GM18526 (cell line): Measurements from ENCODE around the gene INHA.

Source experiments
- POLR2A ChIP-seq: IDR thresholded peaks from 3 replicates; pipeline ENCODE4 v1.6.1; 2011; ENCODE audit not compliant: insufficient read length; ENCODE audit errors: extremely low read depth

Gene INHA

DNA sequence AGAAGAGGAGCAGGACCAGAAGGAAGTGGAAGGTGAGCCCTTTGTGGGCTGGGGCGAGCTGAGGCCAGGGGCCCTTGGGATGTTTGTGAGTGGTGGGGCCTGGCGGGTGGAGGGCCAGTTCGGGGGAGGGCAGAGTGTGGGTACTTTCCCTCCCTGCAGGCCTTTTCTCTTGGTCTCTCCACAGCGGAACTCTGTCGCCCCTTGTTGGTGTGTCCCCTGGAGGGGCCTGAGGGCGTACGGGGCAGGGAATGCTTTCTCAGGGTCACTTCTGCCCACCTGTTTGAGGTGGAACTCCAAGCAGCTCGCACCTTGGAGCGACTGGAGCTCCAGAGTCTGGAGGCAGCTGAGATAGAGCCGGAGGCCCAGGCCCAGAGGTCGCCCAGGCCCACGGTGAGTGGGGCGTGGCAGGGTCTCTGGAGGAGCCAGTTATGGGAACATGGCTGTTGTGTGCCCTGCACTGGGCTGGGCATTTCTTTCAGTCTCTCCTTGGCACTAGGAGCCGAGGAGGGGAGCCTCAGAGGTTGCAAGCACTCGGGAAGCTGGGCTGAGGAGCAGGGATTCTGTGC, 36.4 kb downstream of the INHA start:
- TF ChIP-seq POLR2A = no peak

DNA sequence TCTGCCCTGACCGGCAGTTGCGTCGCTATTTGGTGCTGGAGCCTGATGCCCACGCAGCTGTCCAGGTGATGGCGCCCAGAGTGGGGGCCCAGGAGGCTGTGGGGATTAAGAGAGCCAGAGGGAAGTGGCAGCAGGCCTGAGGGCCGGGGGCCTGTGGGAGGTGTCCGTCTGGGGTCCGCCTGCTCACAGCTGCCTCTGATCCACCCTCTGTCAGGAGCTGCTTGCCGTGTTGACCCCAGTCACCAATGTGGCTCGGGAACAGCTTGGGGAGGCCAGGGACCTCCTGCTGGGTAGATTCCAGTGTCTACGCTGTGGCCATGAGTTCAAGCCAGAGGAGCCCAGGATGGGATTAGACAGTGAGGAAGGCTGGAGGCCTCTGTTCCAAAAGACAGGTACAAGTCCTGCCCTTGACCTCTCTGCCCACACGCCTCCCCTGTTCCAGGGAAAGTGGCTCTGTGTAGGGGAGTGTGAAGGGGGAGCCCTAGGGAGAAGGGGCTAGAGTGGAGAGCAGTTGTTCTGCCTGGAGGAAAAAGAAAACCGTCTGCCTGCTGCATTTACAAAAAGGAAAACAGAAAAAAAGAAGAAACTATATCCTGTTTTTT, 37.1 kb downstream of the INHA start:
- no peak for TF ChIP-seq POLR2A

GRCh38 chr2:219611306-219611705, 39.2 kb downstream of the INHA start:
- no peak for TF ChIP-seq POLR2A

DNA sequence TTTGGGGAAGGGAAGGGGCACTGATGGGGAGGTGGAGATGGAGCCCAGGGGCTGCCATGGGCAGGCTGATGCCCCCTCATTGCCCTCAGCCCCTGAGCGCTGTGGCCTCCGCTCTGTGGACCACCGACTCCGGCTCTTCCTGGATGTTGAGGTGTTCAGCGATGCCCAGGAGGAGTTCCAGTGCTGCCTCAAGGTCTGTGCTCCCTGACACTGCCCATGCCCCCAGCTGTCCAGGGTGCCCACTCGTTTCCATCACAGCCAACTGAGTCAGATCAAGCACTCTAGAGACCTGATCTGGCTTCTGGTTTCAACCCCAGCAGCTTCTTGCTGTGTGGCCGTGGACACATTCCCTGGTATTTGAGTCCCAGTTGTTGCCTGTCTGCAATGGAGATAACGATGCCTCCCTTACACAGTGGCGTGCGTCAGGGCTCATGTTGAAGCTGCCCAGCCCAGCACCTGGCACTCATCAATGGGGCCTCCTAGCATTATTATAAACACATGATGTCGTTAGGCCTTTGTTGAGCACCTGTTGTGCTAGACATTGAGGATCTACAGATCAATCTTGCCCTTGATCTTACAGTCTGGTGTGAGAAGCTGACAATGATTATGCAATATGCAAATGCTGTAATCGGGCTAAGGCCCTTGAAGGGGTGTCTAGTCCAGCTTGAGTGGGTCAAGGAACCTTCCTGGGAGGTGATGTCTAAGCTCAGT, 39.9 kb downstream of the INHA start:
- no peak for TF ChIP-seq POLR2A

DNA sequence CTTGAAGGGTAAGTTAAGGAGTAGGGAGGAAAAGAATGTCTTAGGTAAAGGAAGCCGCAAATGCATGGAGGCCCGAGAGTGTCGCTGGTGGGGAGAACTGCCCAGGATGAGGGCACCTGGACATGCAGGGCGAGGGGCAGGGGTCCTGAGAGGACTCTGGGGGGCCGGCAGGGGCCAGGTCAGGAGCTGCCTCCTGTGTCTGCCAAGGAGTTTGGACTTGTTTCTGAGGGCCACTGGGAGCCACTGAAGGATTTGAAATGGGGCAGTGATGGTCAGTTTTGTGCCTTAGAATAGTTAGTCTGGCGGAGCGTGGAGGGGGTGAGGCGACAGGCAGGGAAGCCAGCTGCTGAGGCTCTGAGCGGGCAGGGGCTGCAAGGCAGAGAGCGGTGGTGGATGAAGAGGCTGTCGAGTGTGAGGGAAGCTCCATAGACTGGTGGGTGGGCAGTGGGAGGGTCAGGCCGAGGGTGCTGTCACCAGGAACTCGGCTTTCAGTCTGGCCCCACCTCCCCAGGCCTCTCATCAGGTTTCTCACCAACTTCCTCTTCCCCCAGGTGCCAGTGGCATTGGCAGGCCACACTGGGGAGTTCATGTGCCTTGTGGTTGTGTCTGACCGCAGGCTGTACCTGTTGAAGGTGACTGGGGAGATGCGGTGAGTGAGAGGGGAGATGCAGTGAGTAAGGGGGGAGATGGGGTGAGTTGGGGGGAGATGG, 40.6 kb downstream of the INHA start:
- TF ChIP-seq POLR2A = no peak

GRCh38 chr2:219613461-219614070, 41.5 kb downstream of the INHA start:
- TF ChIP-seq POLR2A = no peak

DNA sequence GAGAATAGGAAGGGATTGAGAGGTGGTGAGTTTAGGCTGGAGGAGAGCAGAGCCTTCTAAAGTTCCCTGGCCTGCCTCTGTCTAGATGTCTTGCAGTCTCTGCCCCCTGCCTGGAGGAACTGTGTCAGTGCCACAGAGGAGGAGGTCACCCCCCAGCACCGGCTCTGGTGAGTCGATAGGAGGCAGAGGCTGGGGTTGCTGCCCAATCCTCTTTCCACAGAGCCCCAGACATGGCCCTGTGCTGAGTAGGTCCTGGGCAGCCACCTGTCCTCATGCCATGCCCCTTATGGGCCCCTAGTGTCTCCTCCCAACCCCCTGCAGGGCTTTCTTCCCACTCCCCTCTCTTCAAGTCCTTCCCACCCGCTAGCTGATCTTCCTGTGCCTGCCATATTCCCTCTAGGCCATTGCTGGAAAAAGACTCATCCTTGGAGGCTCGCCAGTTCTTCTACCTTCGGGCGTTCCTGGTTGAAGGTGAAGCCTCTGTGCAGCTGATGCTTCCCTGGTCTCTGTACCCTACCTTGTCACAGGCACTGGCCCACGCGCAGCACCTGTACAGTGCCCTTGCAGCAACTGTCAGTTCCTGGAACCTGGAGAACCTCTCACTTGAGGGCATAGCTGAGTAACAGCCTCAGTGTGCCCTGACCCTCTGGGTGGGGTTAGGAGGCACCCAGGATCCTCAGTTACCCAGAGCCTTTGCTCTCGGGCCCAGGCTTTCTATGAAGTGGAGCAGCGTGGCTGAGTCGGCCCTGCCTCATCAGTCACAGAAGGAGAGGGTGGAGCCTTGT, 42.2 kb downstream of the INHA start:
- TF ChIP-seq POLR2A = no peak

- TF ChIP-seq POLR2A = no peak
Observed at GRCh38 chr2:219615036-219615435, 42.9 kb downstream of the INHA start.

DNA sequence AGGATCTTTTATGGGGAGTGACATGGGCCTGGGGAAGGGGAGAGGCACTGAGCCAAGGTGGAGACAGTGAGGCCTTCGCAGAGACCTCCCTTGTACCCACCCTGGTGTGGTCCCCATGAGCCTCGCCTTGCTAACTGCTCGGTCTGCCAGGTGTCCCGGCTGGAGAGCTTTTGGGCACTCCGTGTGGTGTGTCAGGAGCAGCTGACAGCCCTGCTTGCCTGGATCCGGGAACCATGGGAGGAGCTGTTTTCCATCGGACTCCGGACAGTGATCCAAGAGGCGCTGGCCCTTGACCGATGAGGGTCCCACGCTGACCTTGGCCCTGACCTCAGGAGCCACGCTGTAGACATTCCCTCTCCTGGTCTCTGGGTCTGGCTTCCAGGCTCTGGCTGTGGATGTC, 43.8 kb downstream of the INHA start:
- no peak for TF ChIP-seq POLR2A

DNA sequence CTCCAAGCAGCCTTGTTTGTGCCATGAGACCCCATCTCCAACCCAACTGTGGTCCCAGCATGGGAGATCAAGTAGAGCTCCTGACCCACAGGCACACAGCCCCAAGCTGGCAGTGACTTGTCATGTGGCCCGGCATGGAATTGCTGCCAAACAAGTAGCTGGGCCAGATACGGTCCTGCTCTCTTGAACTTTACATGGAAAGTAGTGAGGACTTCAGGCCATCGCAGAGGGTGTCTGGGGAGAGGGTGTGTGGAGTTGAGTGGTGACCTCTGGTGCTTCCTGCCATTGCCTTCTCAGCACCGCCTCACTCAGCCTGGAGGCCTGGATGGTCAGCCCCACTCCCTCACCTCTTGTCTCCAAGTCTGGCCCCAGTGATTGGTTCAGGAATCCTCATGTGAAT, 44.4 kb downstream of the INHA start:
- no peak for TF ChIP-seq POLR2A

- no peak for TF ChIP-seq POLR2A
Observed at GRCh38 chr2:219618733-219619122, 46.6 kb downstream of the INHA start.

GRCh38 chr2:219619235-219619634, 47.1 kb downstream of the INHA start:
- no peak for TF ChIP-seq POLR2A

DNA sequence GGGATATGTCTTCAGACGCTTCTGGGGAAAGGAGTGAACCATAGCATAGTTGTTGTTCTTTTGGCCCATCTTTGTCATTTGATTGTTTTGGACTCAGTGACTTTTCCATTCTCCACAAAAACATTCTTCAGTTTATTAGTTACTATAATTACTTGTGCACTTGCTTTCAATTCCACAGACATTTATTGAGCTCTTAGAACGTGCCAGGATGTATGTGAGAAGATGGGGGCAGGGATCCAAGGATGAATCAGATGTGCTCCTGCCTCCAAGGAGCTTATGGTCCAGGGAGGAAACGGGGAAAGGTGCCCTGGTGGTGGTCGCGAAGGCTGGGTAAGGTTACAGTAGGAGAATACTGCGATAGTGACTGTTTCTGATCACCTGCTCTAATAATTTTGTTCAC, 48.4 kb downstream of the INHA start:
- no peak for TF ChIP-seq POLR2A

DNA sequence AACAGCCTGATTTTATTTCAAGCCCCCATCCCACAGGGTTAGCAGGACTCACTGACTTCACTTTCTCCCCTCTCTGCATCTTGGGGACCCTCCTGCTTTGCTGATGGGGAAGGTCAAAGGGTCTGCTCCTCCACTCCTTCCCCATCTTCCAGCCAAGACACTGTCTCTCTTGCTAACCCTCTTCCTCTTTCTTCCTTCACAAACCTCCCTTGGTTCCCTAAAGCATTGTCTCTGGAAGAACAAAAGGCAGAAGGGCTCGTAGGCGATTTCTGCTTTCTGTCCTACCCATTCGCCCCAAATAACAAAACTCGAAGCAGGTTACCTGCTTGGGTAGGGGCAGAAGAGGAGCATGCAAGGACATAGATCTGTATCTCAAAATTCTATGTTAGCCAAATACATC, 49.8 kb downstream of the INHA start:
- TF ChIP-seq POLR2A = no peak

- no peak for TF ChIP-seq POLR2A
Observed at GRCh38 chr2:219622472-219622871, 50.4 kb downstream of the INHA start.
